A549 (cell line): ENCODE data around the gene SLC15A3.

Experiments used
- CHD2 ChIP-seq: fragments of 150-350 bp; IDR thresholded peaks from 2 replicates; pipeline ENCODE4 v1.6.1; 2014; ENCODE audit warnings: low read length; ENCODE audit not compliant: partially characterized antibody
- CHD4 ChIP-seq: fragments of 200-600 bp; sonication (generic); IDR thresholded peaks from 2 replicates; pipeline ENCODE4 v1.6.1; 2016; ENCODE audit warnings: antibody characterized with exemption, mild to moderate bottlenecking, borderline replicate concordance
- EHMT2 ChIP-seq: fragments of 200-600 bp; sonication (generic); IDR thresholded peaks from 2 replicates; pipeline ENCODE4 v1.6.1; 2016; ENCODE audit warnings: antibody characterized with exemption, low read depth, mild to moderate bottlenecking, moderate library complexity
- GATA3 ChIP-seq: IDR thresholded peaks from 2 replicates; pipeline ENCODE4 v1.6.1; 2012; ENCODE audit warnings: borderline replicate concordance
- HOXB13 ChIP-seq: fragments of 250-450 bp; sonication (Bioruptor Pico); IDR thresholded peaks from 2 replicates; pipeline ENCODE4 v1.5.0; 2020; ENCODE audit warnings: low read depth, mild to moderate bottlenecking, moderate library complexity
- PHF8 ChIP-seq: fragments of 200-600 bp; sonication (generic); IDR thresholded peaks from 2 replicates; pipeline ENCODE4 v1.6.1; 2016; ENCODE audit warnings: low read depth, mild to moderate bottlenecking, antibody characterized with exemption, moderate library complexity, borderline replicate concordance
- RAD21 ChIP-seq, 2 experiments: fragments of >200 bp in 1 of 2; sonication (Bioruptor Twin) in 1 of 2; formaldehyde crosslinking in 1 of 2; IDR thresholded peaks in 1 of 2; conservative IDR thresholded peaks in 1 of 2; 2 replicates in 1 of 2; 3 replicates in 1 of 2; pipeline ENCODE4 v1.6.1; 2012 to 2018; ENCODE audit warnings: inconsistent platforms in 1 of 2
- RFX5 ChIP-seq: fragments of 450-650 bp; IDR thresholded peaks from 2 replicates; pipeline ENCODE4 v1.7.1; 2014; ENCODE audit warnings: antibody characterized with exemption, mild to moderate bottlenecking, moderate library complexity
- RNF2 ChIP-seq: fragments of 200-600 bp; sonication (generic); IDR thresholded peaks from 2 replicates; pipeline ENCODE4 v1.6.1; 2016; ENCODE audit warnings: low read depth, mild to moderate bottlenecking, antibody characterized with exemption, moderate library complexity, borderline replicate concordance
- ZFP36 ChIP-seq: fragments of 450-650 bp; IDR thresholded peaks from 2 replicates; pipeline ENCODE4 v1.6.1; 2014; ENCODE audit warnings: borderline replicate concordance; ENCODE audit not compliant: partially characterized antibody
- TF ChIP-seq, protein P1 (sequence below): fragments of >200 bp; sonication (Bioruptor Twin); formaldehyde crosslinking; IDR thresholded peaks from 3 replicates; pipeline ENCODE4 v1.5.1; 2016
- TF ChIP-seq, protein P2 (sequence below): fragments of 200-600 bp; sonication (generic); IDR thresholded peaks from 2 replicates; pipeline ENCODE4 v1.6.1; 2016; ENCODE audit warnings: antibody characterized with exemption, mild to moderate bottlenecking, moderate library complexity
- TF ChIP-seq, protein P3 (sequence below): fragments of 250-450 bp; sonication (Bioruptor Pico); IDR thresholded peaks from 2 replicates; pipeline ENCODE4 v1.5.0; 2021; ENCODE audit warnings: mild to moderate bottlenecking, moderate library complexity, borderline replicate concordance
- TF ChIP-seq, protein P4 (sequence below): IDR thresholded peaks from 2 replicates; pipeline ENCODE4 v1.6.1; 2012

DNA sequence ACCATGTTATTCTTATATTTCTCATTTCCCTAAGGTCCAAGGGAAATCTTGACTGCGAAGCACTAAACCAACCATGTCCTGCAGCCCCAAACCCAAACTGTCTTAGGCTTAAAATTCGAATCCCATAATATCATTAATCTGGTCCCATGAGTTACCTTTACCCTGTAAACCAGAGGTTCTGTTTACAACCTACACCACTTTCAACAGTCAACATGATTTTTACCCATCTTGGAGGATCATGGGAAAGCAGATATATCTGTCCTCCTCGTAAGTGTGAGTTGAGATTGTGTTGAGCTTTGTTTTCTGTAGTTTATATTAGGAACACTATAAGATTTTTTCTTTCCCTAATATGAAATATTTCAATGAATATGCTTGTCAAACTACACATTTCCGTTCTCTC, 52.0 kb downstream of the SLC15A3 start:
- TF ChIP-seq RAD21 (conservative IDR thresholded peaks at IDR 0.05 in 1 of 2, IDR thresholded peaks at IDR 0.05 in 1 of 2), result no peak
- TF ChIP-seq CHD2, result no peak
- TF ChIP-seq EHMT2, result no peak
- TF ChIP-seq CHD4, result no peak
- TF ChIP-seq, protein P1, sequence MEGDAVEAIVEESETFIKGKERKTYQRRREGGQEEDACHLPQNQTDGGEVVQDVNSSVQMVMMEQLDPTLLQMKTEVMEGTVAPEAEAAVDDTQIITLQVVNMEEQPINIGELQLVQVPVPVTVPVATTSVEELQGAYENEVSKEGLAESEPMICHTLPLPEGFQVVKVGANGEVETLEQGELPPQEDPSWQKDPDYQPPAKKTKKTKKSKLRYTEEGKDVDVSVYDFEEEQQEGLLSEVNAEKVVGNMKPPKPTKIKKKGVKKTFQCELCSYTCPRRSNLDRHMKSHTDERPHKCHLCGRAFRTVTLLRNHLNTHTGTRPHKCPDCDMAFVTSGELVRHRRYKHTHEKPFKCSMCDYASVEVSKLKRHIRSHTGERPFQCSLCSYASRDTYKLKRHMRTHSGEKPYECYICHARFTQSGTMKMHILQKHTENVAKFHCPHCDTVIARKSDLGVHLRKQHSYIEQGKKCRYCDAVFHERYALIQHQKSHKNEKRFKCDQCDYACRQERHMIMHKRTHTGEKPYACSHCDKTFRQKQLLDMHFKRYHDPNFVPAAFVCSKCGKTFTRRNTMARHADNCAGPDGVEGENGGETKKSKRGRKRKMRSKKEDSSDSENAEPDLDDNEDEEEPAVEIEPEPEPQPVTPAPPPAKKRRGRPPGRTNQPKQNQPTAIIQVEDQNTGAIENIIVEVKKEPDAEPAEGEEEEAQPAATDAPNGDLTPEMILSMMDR, result no peak
- no peak for TF ChIP-seq HOXB13 (CRISPR knock-in tag)
- TF ChIP-seq, protein P2, sequence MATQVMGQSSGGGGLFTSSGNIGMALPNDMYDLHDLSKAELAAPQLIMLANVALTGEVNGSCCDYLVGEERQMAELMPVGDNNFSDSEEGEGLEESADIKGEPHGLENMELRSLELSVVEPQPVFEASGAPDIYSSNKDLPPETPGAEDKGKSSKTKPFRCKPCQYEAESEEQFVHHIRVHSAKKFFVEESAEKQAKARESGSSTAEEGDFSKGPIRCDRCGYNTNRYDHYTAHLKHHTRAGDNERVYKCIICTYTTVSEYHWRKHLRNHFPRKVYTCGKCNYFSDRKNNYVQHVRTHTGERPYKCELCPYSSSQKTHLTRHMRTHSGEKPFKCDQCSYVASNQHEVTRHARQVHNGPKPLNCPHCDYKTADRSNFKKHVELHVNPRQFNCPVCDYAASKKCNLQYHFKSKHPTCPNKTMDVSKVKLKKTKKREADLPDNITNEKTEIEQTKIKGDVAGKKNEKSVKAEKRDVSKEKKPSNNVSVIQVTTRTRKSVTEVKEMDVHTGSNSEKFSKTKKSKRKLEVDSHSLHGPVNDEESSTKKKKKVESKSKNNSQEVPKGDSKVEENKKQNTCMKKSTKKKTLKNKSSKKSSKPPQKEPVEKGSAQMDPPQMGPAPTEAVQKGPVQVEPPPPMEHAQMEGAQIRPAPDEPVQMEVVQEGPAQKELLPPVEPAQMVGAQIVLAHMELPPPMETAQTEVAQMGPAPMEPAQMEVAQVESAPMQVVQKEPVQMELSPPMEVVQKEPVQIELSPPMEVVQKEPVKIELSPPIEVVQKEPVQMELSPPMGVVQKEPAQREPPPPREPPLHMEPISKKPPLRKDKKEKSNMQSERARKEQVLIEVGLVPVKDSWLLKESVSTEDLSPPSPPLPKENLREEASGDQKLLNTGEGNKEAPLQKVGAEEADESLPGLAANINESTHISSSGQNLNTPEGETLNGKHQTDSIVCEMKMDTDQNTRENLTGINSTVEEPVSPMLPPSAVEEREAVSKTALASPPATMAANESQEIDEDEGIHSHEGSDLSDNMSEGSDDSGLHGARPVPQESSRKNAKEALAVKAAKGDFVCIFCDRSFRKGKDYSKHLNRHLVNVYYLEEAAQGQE, result no peak
- no peak for TF ChIP-seq GATA3
- no peak for TF ChIP-seq PHF8
- TF ChIP-seq RNF2, result no peak
- no peak for TF ChIP-seq RFX5
- TF ChIP-seq ZFP36, result no peak
- TF ChIP-seq, protein P3, sequence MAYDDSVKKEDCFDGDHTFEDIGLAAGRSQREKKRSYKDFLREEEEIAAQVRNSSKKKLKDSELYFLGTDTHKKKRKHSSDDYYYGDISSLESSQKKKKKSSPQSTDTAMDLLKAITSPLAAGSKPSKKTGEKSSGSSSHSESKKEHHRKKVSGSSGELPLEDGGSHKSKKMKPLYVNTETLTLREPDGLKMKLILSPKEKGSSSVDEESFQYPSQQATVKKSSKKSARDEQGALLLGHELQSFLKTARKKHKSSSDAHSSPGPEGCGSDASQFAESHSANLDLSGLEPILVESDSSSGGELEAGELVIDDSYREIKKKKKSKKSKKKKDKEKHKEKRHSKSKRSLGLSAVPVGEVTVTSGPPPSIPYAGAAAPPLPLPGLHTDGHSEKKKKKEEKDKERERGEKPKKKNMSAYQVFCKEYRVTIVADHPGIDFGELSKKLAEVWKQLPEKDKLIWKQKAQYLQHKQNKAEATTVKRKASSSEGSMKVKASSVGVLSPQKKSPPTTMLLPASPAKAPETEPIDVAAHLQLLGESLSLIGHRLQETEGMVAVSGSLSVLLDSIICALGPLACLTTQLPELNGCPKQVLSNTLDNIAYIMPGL (CRISPR knock-in tag), result no peak
- TF ChIP-seq, protein P4, sequence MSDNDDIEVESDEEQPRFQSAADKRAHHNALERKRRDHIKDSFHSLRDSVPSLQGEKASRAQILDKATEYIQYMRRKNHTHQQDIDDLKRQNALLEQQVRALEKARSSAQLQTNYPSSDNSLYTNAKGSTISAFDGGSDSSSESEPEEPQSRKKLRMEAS, result no peak
